Left forelimb (tissue), 1 donor: Measurements from ENCODE around the gene MICAL1.
"Not testable (repeated sequence)": the region's sequence is repeated elsewhere in the genome, so short reads cannot be mapped to it uniquely, and the experiment has no call there.

Experiments
- DNase-seq: peaks from one replicate; pipeline ENCODE4 v3.0.0-alpha.2; 2018; ENCODE audit warnings: low spot score

The MICAL1 gene

GRCh38 chr6:109475625-109476024 lies 20.1 kb upstream of the MICAL1 start:
- DNase-seq: no peak

GRCh38 chr6:109474995-109475394 lies 19.4 kb upstream of the MICAL1 start:
- DNase-seq: no peak

- no peak for DNase-seq
Measured at GRCh38 chr6:109473120-109473519, 17.5 kb upstream of the MICAL1 start.

DNA sequence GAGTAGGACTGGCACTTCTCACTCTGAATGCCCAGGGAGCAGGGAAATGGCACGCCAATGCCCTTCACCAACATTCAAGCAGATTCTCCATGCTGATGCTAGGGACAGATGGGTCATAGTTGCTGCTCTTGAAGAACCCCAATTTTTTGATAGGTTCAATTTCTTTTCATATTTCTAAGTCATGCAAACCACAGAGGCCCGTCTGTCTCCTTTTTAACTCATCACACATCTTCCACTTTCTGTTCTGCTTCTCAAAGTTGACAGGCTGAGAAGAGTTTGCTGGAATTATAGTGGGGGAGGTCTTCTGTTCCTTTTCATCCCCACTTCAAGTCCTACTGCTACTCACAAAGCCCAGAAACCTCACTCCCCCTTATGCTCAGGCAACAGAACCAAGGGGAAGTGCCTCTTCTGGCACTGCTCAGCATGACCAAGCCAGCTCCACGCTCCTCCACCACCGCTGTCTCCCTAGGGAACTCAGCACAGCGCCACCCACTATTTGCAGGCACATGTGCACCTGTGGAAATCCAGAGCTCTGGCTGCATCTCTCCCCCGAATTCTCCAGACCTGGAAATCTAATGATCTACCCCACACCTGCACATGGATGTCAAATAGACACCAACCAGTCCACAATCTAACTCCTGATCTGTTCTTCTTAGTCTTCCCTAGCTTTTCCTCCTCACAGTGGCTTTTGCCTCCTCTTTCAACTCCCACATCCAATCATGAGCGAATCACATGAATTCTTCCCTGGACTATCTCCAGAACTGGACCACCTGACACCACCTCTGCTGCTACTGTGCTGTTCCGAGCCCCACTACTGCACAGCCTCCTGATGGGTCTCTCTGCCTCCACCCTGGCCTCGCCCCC lies 16.8 kb upstream of the MICAL1 start:
- DNase-seq: no peak

DNA sequence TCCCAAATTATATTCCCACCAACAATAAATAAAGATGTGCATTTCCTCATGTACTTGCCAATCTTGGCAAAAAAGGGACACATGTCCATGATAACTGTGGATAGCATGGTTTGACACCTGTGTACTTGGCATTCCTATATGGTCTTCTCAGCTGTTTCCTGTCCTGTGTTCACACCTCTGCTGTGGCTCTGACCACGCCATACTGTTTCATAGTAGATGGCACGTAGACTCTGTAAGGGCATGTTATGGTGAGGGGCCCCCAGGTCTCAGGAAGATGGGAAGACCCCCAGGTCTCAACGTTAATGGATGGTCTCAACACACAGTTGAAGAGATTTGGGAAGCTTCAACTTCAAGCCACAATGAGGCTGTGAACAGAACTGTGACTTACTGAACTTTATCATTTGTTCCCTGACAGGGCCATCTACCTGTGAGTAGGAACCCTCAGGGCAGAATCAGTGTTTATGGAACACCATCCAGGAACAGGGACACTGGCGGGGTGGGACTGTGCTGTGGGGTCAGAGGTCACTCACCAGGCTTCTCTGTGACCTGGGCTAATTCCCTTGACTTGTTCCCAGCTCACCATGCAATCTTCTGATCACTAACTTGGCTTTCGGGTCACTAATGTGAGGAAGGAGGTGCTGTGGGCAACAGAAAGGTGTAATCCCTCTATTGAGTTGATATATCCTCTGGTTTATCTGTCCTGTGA lies 15.7 kb upstream of the MICAL1 start:
- no peak for DNase-seq

DNA sequence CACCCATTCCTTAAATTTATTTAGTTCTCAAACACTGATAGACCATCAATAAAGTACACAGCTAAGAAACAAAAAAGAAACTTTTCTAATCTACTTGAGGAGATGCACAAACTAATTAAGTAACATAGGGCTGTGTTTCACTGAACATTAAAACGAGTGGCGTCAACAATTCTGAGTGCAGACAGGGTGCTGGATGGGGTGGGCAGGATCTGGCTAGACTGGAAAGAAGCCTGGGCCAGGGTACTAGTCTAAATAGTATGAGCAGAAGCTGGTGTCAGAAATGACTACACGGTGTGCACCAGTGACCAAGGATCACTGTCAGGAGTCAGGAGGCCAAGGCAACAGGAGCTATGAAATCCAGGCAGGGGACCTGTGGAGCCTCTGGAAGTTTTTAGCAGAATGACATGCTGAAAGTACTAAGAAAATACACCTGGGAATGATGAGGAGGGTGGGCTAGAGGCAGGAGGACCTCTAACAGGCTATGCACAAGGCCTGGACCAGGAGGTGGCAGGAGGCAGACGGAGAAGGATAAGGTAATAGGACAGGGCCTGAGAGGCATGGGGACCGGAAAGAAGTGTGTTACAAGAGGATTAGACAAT lies 14.1 kb upstream of the MICAL1 start:
- DNase-seq: no peak

GRCh38 chr6:109467696-109468095 lies 12.1 kb upstream of the MICAL1 start:
- no peak for DNase-seq

DNA sequence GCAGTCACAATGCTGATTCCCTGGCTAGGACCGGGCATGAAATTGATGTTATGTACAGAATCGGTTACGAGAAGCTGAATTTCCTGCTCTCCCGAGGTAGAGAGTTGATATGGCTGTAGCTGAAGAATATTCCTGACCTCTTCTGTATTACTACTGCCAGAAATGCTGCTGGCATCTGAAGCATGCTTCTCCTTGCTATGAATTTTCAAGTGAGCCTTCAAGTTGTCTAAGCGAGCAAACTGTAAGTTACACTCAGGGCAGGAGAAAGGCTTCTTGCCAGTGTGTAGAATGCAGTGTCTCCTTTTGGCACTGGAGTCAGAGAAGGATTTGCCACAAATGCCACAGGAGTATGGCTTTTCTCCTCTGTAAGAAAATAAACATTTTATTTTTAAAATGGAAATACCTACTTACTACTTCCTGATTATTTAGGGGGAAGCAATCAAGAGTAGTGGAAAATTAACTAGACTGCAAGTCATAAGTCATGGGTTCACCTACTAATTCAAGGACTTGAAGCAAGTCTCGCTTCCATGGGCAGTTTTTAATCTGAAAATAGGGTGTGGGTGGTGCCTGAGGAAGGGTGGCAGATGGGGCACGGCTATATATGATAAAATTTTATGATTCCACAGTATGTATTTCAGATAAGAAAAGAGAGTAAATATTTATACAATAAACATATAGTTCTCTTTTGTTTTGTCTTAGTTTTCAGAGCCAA lies 10.8 kb upstream of the MICAL1 start:
- DNase-seq: no peak

DNA sequence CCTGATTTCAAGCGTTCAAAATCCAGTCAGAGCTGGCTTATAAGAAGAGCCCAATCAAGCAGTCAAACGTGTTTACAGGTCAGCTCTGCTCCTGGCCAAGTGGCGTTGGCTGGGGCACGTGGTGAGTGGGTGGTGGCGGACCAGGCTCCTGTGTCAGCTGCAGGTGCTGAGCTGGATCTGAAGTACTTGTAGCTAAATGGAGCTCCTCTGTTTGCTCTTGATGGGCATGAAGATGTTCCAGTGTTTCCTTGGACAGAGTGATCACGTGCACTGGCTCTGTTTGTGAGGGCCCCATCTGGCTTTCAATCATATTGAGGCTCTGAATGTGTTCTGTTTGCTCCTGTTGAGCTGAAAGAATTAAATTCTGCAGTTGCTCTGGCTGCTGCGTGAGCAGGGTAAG lies 10.2 kb upstream of the MICAL1 start:
- no peak for DNase-seq

- DNase-seq: no peak
Measured at GRCh38 chr6:109461733-109462526, 6.4 kb upstream of the MICAL1 start.

- DNase-seq: not testable (repeated sequence)
Measured at GRCh38 chr6:109461205-109461604, 5.6 kb upstream of the MICAL1 start.

GRCh38 chr6:109460161-109460829 lies 4.7 kb upstream of the MICAL1 start:
- no peak for DNase-seq

DNA sequence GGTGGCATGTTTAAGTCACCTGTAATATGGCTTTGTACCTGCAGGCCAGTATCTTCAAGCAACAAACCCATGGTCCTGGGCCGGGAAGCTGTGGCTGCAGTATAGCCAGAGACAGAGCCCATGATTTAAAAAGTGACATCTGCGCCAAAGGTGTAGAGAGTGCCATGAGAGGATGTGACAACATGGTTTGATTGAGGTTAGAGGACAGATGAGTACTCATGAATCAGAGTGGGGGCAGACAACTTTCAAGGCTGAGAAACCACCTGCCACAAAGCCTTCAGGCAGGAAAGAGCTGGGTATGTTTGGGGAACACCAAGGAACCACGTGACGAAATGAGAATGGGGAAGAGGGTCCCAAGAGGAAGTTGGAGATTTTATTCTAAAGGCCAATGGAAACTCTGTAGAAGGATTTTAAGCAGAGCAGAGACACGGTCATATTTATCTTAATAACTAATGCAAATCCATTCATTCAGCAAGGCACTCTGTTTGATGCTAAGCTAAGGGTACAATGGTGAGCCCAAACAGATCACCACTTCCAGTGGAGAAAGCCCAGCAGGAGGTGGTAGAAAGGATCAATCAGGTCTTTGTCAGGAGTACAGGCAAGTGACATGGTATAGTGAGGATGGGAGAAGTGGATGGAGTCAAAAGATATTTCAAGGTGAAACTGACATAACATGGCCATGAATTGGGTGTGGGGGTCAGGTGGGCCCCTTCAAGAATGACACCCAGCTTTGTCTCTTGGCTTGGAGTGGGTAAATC lies 3.4 kb upstream of the MICAL1 start:
- no peak for DNase-seq

DNA sequence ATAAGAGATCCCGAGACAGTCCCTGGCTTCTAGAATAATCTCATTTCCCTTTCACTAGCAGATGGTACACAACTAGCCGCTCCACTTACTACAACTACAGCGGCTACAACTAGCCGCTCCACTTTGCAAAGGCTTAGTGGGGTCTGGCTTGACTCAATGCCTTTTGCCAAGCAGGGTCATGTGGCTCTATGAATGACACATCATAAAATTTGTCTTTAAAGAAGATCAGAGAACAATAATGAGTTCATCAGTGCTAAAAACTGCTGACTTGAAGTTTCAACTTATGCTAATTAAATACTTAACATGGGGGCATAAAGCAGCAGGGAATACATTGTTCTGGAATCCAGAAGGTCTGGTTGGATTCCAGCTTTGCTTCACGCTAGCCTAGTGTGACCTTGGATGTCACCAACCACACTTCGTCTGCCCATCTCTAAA lies 2.0 kb upstream of the MICAL1 start:
- no peak for DNase-seq

GRCh38 chr6:109456710-109457561 lies 1.4 kb upstream of the MICAL1 start:
- no peak for DNase-seq

DNA sequence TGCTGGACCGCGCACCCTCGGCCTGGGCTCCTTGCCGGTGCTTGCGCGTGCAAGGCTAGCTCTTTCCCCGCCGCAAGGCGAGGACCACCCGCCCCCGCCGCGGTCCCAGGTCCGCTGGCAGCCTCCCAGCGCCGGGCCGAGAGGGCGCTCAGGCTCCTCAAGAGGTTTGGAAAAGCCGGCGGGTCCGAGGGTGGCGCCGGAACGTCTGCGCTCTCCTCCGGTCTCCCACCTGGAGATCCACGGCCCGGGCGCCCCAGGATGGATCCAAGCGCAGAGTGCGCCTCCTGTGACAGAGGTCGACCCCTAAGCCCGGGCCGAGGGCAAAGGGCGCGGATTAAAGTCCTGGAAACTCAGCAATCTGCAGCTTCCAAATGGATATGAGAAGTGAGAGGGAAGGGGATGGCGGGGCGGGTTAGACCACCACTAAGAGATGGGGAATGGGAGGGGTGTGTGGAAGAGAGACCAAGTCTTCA lies 575 bp upstream of the MICAL1 start:
- DNase-seq: no peak

GRCh38 chr6:109454496-109455436 lies 806 bp downstream of the MICAL1 start:
- DNase-seq: no peak
